Activated naive CD4-positive, alpha-beta T cell treated with anti-CD3 and anti-CD28 coated beads, Interleukin-2, amount 50 U/mL, for 24 hours (primary cell): ENCODE data around the gene LPP.
"Not testable (repeated sequence)": the region's sequence is repeated elsewhere in the genome, so short reads cannot be mapped to it uniquely, and the experiment has no call there.

Experiments
- H3K27ac Mint-ChIP-seq: one replicate; pipeline ENCODE4 v1.8.0; 2021; ENCODE audit warnings: mild to moderate bottlenecking, mixed read lengths
- H3K27me3 Mint-ChIP-seq: one replicate; pipeline ENCODE4 v1.8.0; 2021; ENCODE audit warnings: mixed read lengths
- H3K36me3 Mint-ChIP-seq: one replicate; pipeline ENCODE4 v1.8.0; 2021; ENCODE audit warnings: mixed read lengths
- H3K4me1 Mint-ChIP-seq: one replicate; pipeline ENCODE4 v1.8.0; 2021; ENCODE audit warnings: mixed read lengths
- H3K4me3 Mint-ChIP-seq: one replicate; pipeline ENCODE4 v1.8.0; 2021; ENCODE audit warnings: mild to moderate bottlenecking, mixed read lengths
- H3K9me3 Mint-ChIP-seq: one replicate; pipeline ENCODE4 v1.8.0; 2021; ENCODE audit warnings: mixed read lengths

Gene LPP

GRCh38 chr3:188404124-188404523 is 250.2 kb downstream of the LPP start:
- H3K36me3 Mint-ChIP-seq: peaks cover 26% of the 10 kb centered on the region
- H3K27me3 Mint-ChIP-seq: no peaks in the 10 kb centered on the region
- peaks cover 12% of the 10 kb centered on the region for H3K9me3 Mint-ChIP-seq
- H3K4me3 Mint-ChIP-seq: no peak overlapping the region
- H3K27ac Mint-ChIP-seq: no peak overlapping the region
- peaks cover 45% of the 10 kb centered on the region for H3K4me1 Mint-ChIP-seq

GRCh38 chr3:188404701-188405100 is 250.7 kb downstream of the LPP start:
- peaks cover 42% of the 10 kb centered on the region for H3K4me1 Mint-ChIP-seq
- peaks cover 26% of the 10 kb centered on the region for H3K36me3 Mint-ChIP-seq
- no peak overlapping the region for H3K4me3 Mint-ChIP-seq
- H3K27me3 Mint-ChIP-seq: no peaks in the 10 kb centered on the region
- H3K27ac Mint-ChIP-seq: no peak overlapping the region
- H3K9me3 Mint-ChIP-seq: peaks cover 12% of the 10 kb centered on the region

GRCh38 chr3:188407158-188407880 is 253.4 kb downstream of the LPP start:
- peaks cover 4% of the 10 kb centered on the region for H3K9me3 Mint-ChIP-seq
- H3K27me3 Mint-ChIP-seq: no peaks in the 10 kb centered on the region
- no peak overlapping the region for H3K4me3 Mint-ChIP-seq
- peaks cover 21% of the 10 kb centered on the region for H3K4me1 Mint-ChIP-seq
- no peak overlapping the region for H3K27ac Mint-ChIP-seq
- peaks cover 24% of the 10 kb centered on the region for H3K36me3 Mint-ChIP-seq

GRCh38 chr3:188408831-188409230 is 254.9 kb downstream of the LPP start:
- Mint-ChIP-seq H3K4me3 (no peak overlapping the region), H3K9me3 (no peaks in the 10 kb centered on the region), H3K27me3 (no peaks in the 10 kb centered on the region), H3K4me1 (peaks cover 6% of the 10 kb centered on the region), H3K36me3 (peaks cover 24% of the 10 kb centered on the region), H3K27ac (no peak overlapping the region)

- Mint-ChIP-seq H3K27me3 (no peaks in the 10 kb centered on the region), H3K36me3 (peaks cover 11% of the 10 kb centered on the region), H3K4me3 (no peak overlapping the region), H3K27ac (no peak overlapping the region), H3K9me3 (no peaks in the 10 kb centered on the region), H3K4me1 (peaks cover 2% of the 10 kb centered on the region)
Observed at GRCh38 chr3:188411750-188412149, 257.8 kb downstream of the LPP start.

DNA sequence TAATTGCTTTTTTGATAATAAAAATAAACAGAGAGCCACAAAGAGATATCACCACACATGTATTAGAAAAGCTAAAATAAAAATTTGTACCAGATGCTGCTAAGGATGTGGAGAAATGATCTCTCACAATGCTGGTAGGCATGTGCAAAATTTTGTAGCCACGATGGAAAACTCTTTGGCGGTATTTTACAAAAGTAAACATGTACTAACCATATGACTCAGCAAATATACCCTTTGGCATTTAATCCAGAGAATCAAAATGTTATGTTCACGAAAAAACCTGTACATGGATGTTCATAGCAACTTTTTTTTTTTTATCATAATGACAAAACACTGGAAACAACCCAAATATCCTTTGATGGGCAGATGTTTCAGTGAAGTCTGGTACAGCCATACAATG is 261.2 kb downstream of the LPP start:
- Mint-ChIP-seq H3K36me3 (peaks cover 4% of the 10 kb centered on the region), H3K9me3 (no peaks in the 10 kb centered on the region), H3K4me3 (no peak overlapping the region), H3K27ac (no peak overlapping the region), H3K4me1 (peaks cover 13% of the 10 kb centered on the region), H3K27me3 (no peaks in the 10 kb centered on the region)

GRCh38 chr3:188416041-188416440 is 262.1 kb downstream of the LPP start:
- no peaks in the 10 kb centered on the region for H3K27me3 Mint-ChIP-seq
- peaks cover 13% of the 10 kb centered on the region for H3K4me1 Mint-ChIP-seq
- H3K9me3 Mint-ChIP-seq: no peaks in the 10 kb centered on the region
- H3K36me3 Mint-ChIP-seq: peaks cover 4% of the 10 kb centered on the region
- no peak overlapping the region for H3K4me3 Mint-ChIP-seq
- no peak overlapping the region for H3K27ac Mint-ChIP-seq

DNA sequence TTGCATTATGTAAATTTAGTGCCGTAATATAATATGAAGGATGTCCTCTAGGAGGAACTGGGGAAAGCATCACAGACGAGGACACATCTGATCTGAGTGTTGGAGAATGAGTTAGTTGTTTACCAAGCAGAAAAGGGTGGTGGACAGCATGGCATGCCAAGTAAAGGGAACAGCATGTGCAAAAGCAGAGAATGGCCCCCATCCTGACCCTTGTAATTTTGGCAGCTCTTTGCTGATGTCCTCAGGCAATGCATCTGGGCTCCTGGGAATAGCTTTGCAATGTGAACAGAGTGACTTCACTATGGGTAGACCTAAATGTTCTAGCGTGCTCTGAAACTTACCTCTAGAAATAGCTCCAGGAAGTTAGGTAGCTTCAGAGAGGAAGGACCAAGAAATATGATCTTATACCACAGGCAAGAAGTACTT is 263.3 kb downstream of the LPP start:
- Mint-ChIP-seq H3K27ac (no peak overlapping the region), H3K27me3 (no peaks in the 10 kb centered on the region), H3K4me1 (peaks cover 13% of the 10 kb centered on the region), H3K9me3 (no peaks in the 10 kb centered on the region), H3K36me3 (peaks cover 2% of the 10 kb centered on the region), H3K4me3 (no peak overlapping the region)

DNA sequence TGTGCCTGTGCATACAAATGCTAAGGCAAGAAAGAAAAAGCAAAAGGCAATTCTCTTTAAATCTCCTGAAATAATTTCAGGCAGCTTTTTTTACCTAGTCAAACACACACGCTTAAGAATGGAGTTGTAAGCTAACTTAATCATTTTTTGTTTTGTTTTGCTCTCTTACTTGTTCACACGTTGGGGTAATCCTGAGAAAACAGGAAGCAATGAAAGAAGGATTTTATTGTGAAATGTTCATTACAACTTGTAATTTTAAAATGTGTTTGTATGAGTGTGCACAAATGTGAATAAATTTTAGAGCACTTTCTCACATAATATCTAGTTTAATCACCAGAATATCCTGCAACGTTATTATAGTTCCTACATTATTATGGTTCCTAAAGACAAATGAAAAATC is 263.8 kb downstream of the LPP start:
- peaks cover under 1% of the 10 kb centered on the region for H3K36me3 Mint-ChIP-seq
- no peak overlapping the region for H3K27ac Mint-ChIP-seq
- H3K4me3 Mint-ChIP-seq: no peak overlapping the region
- H3K4me1 Mint-ChIP-seq: peaks cover 13% of the 10 kb centered on the region
- no peaks in the 10 kb centered on the region for H3K27me3 Mint-ChIP-seq
- no peaks in the 10 kb centered on the region for H3K9me3 Mint-ChIP-seq

GRCh38 chr3:188421151-188421821 is 267.3 kb downstream of the LPP start:
- Mint-ChIP-seq H3K9me3 (peaks cover 12% of the 10 kb centered on the region), H3K27me3 (no peaks in the 10 kb centered on the region), H3K4me1 (peaks cover 13% of the 10 kb centered on the region), H3K27ac (no peak overlapping the region), H3K4me3 (no peak overlapping the region), H3K36me3 (peaks cover 17% of the 10 kb centered on the region)

GRCh38 chr3:188421836-188422540 is 268.0 kb downstream of the LPP start:
- Mint-ChIP-seq H3K36me3 (peaks cover 18% of the 10 kb centered on the region), H3K27ac (no peak overlapping the region), H3K9me3 (peaks cover 14% of the 10 kb centered on the region), H3K4me3 (no peak overlapping the region), H3K4me1 (peaks cover 8% of the 10 kb centered on the region), H3K27me3 (no peaks in the 10 kb centered on the region)

DNA sequence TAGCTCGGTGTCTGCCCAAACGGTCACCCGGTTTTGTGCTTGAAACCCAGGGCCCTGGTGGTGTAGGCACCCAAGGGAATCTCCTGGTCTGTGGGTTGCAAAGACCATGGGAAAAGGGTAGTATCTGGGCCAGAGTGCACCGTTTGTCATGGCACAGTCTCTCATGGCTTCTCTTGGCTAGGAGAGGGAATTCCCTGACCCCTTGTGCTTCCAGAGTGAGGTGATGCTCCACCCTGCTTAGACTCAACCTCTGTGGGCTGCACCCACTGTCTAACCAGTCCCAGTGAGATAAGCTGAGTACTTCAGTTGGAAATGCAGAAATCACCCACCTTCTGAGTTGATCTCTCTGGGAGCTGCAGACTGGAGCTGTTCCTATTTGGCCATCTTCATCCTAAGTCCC is 274.0 kb downstream of the LPP start:
- H3K4me3 Mint-ChIP-seq, H3K27ac Mint-ChIP-seq, H3K27me3 Mint-ChIP-seq: not testable (repeated sequence)
- H3K9me3 Mint-ChIP-seq: peaks cover 14% of the 10 kb centered on the region
- peaks cover 21% of the 10 kb centered on the region for H3K36me3 Mint-ChIP-seq
- peaks cover 20% of the 10 kb centered on the region for H3K4me1 Mint-ChIP-seq

- Mint-ChIP-seq H3K9me3 (peaks cover 4% of the 10 kb centered on the region), H3K27ac (no peak overlapping the region), H3K27me3 (no peaks in the 10 kb centered on the region), H3K36me3 (peaks cover 9% of the 10 kb centered on the region), H3K4me3 (no peak overlapping the region), H3K4me1 (peaks cover 34% of the 10 kb centered on the region)
Observed at GRCh38 chr3:188431040-188431439, 277.1 kb downstream of the LPP start.

DNA sequence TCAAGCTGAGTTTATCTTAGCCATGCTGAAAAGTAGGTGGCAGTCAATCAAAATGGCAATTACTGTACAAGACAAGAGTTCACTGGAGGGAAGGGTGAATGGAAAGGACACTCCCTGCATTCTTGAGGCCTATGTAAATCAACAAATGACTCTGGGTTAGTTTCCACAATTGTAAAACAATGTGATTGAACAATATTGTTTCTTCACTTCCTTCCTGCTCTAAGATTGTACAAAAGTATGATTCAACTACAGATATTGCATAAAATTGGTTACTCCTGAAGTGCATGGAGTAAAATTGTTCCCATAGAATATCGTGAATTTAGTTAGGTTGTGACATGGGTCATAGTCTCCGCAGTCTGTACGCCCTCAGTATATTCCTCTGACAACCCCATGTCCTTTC is 277.6 kb downstream of the LPP start:
- no peak overlapping the region for H3K4me3 Mint-ChIP-seq
- peaks cover 6% of the 10 kb centered on the region for H3K36me3 Mint-ChIP-seq
- no peak overlapping the region for H3K27ac Mint-ChIP-seq

DNA sequence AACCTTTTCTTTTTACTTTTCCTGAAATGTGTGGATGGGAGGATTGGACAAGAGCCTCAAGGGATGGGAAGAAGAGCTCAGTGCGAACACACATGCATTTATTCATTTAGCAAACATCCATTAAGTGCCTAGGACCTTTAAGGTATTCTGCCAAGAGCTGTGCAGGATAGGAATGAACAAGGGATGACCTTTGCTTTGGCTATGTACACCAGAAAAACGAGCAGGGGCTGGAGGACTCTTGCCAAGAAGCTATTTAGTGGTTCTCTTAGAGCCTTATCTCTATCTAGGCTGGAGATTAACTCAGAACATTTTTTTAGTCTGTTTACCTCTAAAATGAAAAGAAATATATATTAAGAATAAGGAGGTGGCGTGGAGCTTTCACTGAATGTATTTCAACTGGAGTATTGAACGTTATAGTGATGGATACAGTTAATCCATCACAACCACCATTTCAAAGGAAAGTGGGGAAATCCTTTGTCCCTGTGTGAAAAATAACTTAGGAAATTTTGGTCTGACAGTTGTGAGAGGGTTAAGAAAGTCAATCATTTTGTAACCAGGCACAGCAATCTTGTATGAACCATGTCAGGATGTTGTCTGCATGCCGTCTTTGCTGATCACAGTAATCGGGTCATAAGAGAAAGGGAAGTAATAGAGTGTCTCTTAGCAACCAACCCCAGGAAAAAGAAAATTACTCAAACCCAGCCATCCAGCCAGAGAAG is 279.0 kb downstream of the LPP start:
- Mint-ChIP-seq H3K9me3 (no peaks in the 10 kb centered on the region), H3K36me3 (peaks cover 6% of the 10 kb centered on the region), H3K27ac (peak overlapping the region; percentile 57), H3K4me3 (peak overlapping the region; percentile 3), H3K27me3 (no peaks in the 10 kb centered on the region), H3K4me1 (peaks cover 40% of the 10 kb centered on the region)

More for the DNA sequence above, 277.6 kb downstream of the LPP start:
- peaks cover 34% of the 10 kb centered on the region for H3K4me1 Mint-ChIP-seq
- H3K27me3 Mint-ChIP-seq: no peaks in the 10 kb centered on the region
- H3K9me3 Mint-ChIP-seq: no peaks in the 10 kb centered on the region
